HepG2 (cell line): ENCODE measurements around the gene SRSF4. TPM values are rescaled to one million over a fixed set of nuclear protein-coding genes. Genes with fewer than 3 reads are reported as not detected.

Experiments used
- ATAC-seq: fragments of 200-7000 bp; cut with Tn5 transposase; 3 replicates; pipeline ENCODE4 v1.9.1; 2020; ENCODE audit warnings: mild to moderate bottlenecking, moderate library complexity
- BruUV-seq: library from RNA; stranded (reverse); fragments of 400-500 nt; replicated peaks from 2 replicates; lab custom pipeline; 2021; lab: Mats Ljungman, UMichigan
- CTCF ChIA-PET: fragments of 300-600 bp; formaldehyde crosslinking; extraction: SDS; loops from one replicate; lab custom pipeline; 2021; ENCODE audit warnings: low total read pairs, inconsistent platforms, low intra/inter-chr PET ratio; lab: Yijun Ruan, JAX
- POLR2A ChIA-PET: fragments of 350-600 bp; sonication (Branson Sonifier 250); formaldehyde crosslinking; loops from one replicate; lab custom pipeline; 2020; ENCODE audit warnings: antibody characterized with exemption, inconsistent platforms; lab: Yijun Ruan, JAX
- DNase-seq: peaks from one replicate; pipeline ENCODE4 v3.0.0-alpha.2; 2015; ENCODE audit warnings: low spot score
- FAIRE-seq: peaks from 3 replicates; lab custom pipeline; 2011; peaks lifted over from hg19 to GRCh38; lab: Jason Lieb, UNC
- H2AFZ ChIP-seq: one replicate; pipeline ENCODE4 v1.6.1; 2011; ENCODE audit warnings: low read length, inconsistent platforms
- H3K27ac ChIP-seq: fragments of 300-600 bp; 3 replicates; pipeline ENCODE4 v1.8.0; 2011; ENCODE audit warnings: mixed run types, mild to moderate bottlenecking, mixed read lengths, low read length, inconsistent platforms; ENCODE audit not compliant: insufficient read depth; ENCODE audit errors: extremely low read length
- H3K27me3 ChIP-seq, 2 experiments: fragments of 200-600 bp in 1 of 2; 2 replicates in 1 of 2; 3 replicates in 1 of 2; pipeline versions ENCODE4 v1.6.0 to v1.8.0; 2011; ENCODE audit warnings: low read length in 2 of 2, mild to moderate bottlenecking in 2 of 2, moderate library complexity in 2 of 2, inconsistent platforms in 1 of 2; ENCODE audit not compliant: insufficient read depth in 2 of 2, control insufficient read depth in 1 of 2
- H3K36me3 ChIP-seq, 2 experiments: fragments of 200-600 bp in 1 of 2; replicated peaks in 1 of 2; 2 replicates in 1 of 2; 3 replicates in 1 of 2; pipeline versions ENCODE4 v1.5.1 to v1.8.0; 2011; ENCODE audit warnings: low read length in 2 of 2, inconsistent platforms in 1 of 2; ENCODE audit not compliant: insufficient read depth in 2 of 2, control insufficient read depth in 1 of 2
- H3K4me1 ChIP-seq: 2 replicates; pipeline ENCODE4 v1.5.1; 2012; ENCODE audit warnings: low read length, inconsistent platforms; ENCODE audit not compliant: insufficient read depth
- H3K4me2 ChIP-seq: 2 replicates; pipeline ENCODE4 v1.6.0; 2011; ENCODE audit warnings: low read depth, low read length, inconsistent platforms
- H3K4me3 ChIP-seq, 3 experiments: fragments of 200-600 bp in 1 of 3; sonication (generic), shearing (Covaris generic) in 1 of 3; replicated peaks in 1 of 3; 2 replicates each; pipeline ENCODE4 v1.5.1; 2011 to 2016; ENCODE audit warnings: low read length in 3 of 3, inconsistent platforms in 2 of 3, low read depth in 2 of 3, mild to moderate bottlenecking in 2 of 3, control low read depth in 1 of 3, mixed read lengths in 1 of 3; ENCODE audit not compliant: insufficient read depth in 1 of 3
- H3K79me2 ChIP-seq: one replicate; pipeline ENCODE4 v1.6.1; 2011; ENCODE audit warnings: low read length, inconsistent platforms; ENCODE audit not compliant: insufficient read depth
- H3K9ac ChIP-seq: 2 replicates; pipeline ENCODE4 v1.6.0; 2011; ENCODE audit warnings: mild to moderate bottlenecking, low read depth, low read length, inconsistent platforms; ENCODE audit not compliant: insufficient read depth
- H3K9me3 ChIP-seq: 2 replicates; pipeline ENCODE4 v1.5.1; 2012; ENCODE audit warnings: mild to moderate bottlenecking, low read length
- H4K20me1 ChIP-seq: 2 replicates; pipeline ENCODE4 v1.6.0; 2011; ENCODE audit warnings: inconsistent platforms, mild to moderate bottlenecking, low read length, moderate library complexity; ENCODE audit not compliant: insufficient read depth
- HHEX ChIP-seq: IDR thresholded peaks from 2 replicates; pipeline ENCODE4 v1.6.1; 2016; ENCODE audit warnings: control low read depth
- HOMEZ ChIP-seq: IDR thresholded peaks from 2 replicates; pipeline ENCODE4 v1.6.1; 2016; ENCODE audit warnings: low read depth
- IKZF5 ChIP-seq: IDR thresholded peaks from 2 replicates; pipeline ENCODE4 v1.6.1; 2018; ENCODE audit warnings: missing genetic modification reagents, mild to moderate bottlenecking, missing compliant biosample characterization
- RAD21 ChIP-seq: fragments of 450-650 bp; formaldehyde crosslinking; IDR thresholded peaks from 2 replicates; pipeline ENCODE4 v1.5.0; 2020; ENCODE audit warnings: mild to moderate bottlenecking
- ZNF329 ChIP-seq: sonication (generic); formaldehyde crosslinking; IDR thresholded peaks from 2 replicates; pipeline ENCODE4 v1.9.0; 2021; ENCODE audit warnings: low read depth, mild to moderate bottlenecking, missing genetic modification reagents
- ZNF564 ChIP-seq: sonication (generic); formaldehyde crosslinking; IDR thresholded peaks from 2 replicates; pipeline ENCODE4 v1.8.1; 2023; ENCODE audit warnings: mild to moderate bottlenecking, missing genetic modification reagents
- WGBS: methylation state at CpG from one replicate; pipeline ENCODE4 v1.1.6; 2017; ENCODE audit warnings: low lambda C conversion rate; 5-methylcytosine and 5-hydroxymethylcytosine counted together
- in situ Hi-C: cut with HindIII; loops from 2 replicates; pipeline ENCODE4 v1.10.0; 2017; ENCODE audit warnings: low pct_unique_long_range_greater_than_20kb; ENCODE audit not compliant: extremely low pct_ligation_motif_present
- intact Hi-C: fragments of 100-400 bp; cut with micrococcal nuclease; formaldehyde crosslinking; loops from one replicate; pipeline ENCODE4 v1.10.0; 2022; ENCODE audit not compliant: unreplicated experiment
- polyA plus RNA-seq, 8 experiments: library from polyadenylated mRNA; depleted of rRNA in 3 of 8; stranded (reverse) in 7 of 8; unstranded in 1 of 8; fragments of >200 nt; fragmentation: Illumina TruSeq in 4 of 8; extraction: Trizol in 4 of 8; gene quantifications; 2 replicates each; pipeline versions ENCODE4 v1.2.1 to v1.2.3, GENCODE V29; 2011 to 2016; ENCODE audit warnings: low read depth in 4 of 8, missing spikeins in 1 of 8, mixed read lengths in 1 of 8; ENCODE audit not compliant: insufficient read depth in 1 of 8
- total RNA-seq, 5 experiments: library from RNA; depleted of rRNA; stranded (reverse); fragments of >200 nt; fragmentation: Illumina TruSeq; extraction: Trizol; gene quantifications; 2 replicates each; pipeline ENCODE4 v1.2.3, GENCODE V29; 2016; ENCODE audit warnings: low read depth in 1 of 5
- TF ChIP-seq, protein P1 (sequence below): fragments of 450-650 bp; IDR thresholded peaks from 2 replicates; pipeline ENCODE4 v1.6.1; 2017
- TF ChIP-seq, protein P2 (sequence below): sonication (generic); formaldehyde crosslinking; IDR thresholded peaks from 2 replicates; pipeline ENCODE4 v1.8.1; 2022; ENCODE audit warnings: low read depth, mild to moderate bottlenecking, missing genetic modification reagents

Gene SRSF4
- total and polyA plus RNA-seq, 2 of the 13 experiments (the other 11 are each of a cell fraction or from before 2014, with no cell fraction given), result 37.7 to 50.9 TPM

GRCh38 chr1:29197590-29197924, 15.9 kb upstream of the SRSF4 start (continued):
- TF ChIP-seq, protein P1, sequence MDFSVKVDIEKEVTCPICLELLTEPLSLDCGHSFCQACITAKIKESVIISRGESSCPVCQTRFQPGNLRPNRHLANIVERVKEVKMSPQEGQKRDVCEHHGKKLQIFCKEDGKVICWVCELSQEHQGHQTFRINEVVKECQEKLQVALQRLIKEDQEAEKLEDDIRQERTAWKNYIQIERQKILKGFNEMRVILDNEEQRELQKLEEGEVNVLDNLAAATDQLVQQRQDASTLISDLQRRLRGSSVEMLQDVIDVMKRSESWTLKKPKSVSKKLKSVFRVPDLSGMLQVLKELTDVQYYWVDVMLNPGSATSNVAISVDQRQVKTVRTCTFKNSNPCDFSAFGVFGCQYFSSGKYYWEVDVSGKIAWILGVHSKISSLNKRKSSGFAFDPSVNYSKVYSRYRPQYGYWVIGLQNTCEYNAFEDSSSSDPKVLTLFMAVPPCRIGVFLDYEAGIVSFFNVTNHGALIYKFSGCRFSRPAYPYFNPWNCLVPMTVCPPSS, result no peak
- 0 out of 2 replicates have a peak, but pooled peaks have one; percentile 24 for TF ChIP-seq IKZF5 (CRISPR knock-in tag)
- TF ChIP-seq HOMEZ (CRISPR knock-in tag), result no peak
- TF ChIP-seq ZNF329 (CRISPR knock-in tag), result no peak
- peak; percentile 66; the same call in 1 of the 2 replicates for TF ChIP-seq RAD21 (CRISPR knock-in tag)

DNA sequence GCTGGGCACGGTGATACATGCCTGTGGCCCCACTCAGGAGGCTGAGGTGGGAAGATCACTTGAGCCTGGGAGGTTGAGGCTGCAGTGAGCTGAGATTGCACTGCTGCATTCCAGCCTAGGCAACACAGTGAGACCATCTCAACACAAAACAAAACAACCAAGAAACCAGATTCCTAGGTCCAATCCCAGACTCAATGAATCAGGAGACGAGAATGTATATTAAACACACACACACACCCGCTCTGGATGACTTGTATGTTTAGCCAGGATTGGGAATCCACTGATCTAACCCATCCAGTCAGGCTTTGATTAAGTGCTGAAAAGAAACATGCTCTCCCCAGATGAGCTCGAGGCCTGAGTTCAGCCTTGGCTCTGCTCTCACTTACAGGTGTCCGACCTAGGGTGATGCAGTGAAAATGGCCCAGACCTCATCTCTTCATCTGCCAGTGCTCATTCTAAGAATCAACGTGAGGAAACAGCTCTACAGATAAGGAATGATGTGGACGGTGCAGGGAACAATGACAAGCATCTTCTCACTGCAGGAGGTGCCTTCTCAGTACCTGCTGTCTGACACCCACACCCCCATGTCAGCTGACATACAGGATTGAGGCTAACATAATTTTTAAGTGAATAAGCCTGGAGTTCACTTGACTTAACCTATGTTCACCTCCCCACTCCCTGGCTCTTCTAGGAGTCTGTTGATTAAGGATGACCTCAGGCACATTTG, 15.3 kb upstream of the SRSF4 start:
- no peak for ATAC-seq
- Histone ChIP-seq H3K27me3 (no peaks in the 10 kb centered on the region), H3K79me2 (no peaks in the 10 kb centered on the region), H4K20me1 (no peaks in the 10 kb centered on the region), H3K4me2 (no peak overlapping the region), H3K4me3 (no peak overlapping the region), H2AFZ (no peak overlapping the region), H3K9me3 (no peaks in the 10 kb centered on the region), H3K27ac (no peak overlapping the region), H3K9ac (no peak overlapping the region; the same call in 1 of the 2 replicates), H3K4me1 (peaks cover 14% of the 10 kb centered on the region), H3K36me3 (peaks cover 22 to 46% of the 10 kb centered on the region in 2 experiments)
- intact Hi-C loops (loop anchor here (1.0 kb wide), 2 partner anchors 51 to 316 kb away; no protein-coding TSS in a partner anchor), in situ Hi-C loops (loop anchor here (5.0 kb wide), 1 partner anchor 315 kb away; no protein-coding TSS in a partner anchor)
- FAIRE-seq, result no peak
- BruUV-seq, result no TSS peak
- no peak for DNase-seq
- POLR2A ChIA-PET, result interaction anchor here (0.6 to 2.4 kb wide), 4 partner anchors 10 to 194 kb away, joined by 3 to 30 read pairs (median 3); partner anchors contain the start of gene SRSF4
- whole genome bisulfite sequencing, result 95% methylated on average over 6 of the region's 7 CpGs
- CTCF ChIA-PET, result interaction anchor here (0.7 to 2.0 kb wide), 2 partner anchors 9 to 315 kb away, joined by 4 to 8 read pairs; no protein-coding TSS in a partner anchor
- TF ChIP-seq HHEX (CRISPR knock-in tag), result no peak
- TF ChIP-seq, protein P2, sequence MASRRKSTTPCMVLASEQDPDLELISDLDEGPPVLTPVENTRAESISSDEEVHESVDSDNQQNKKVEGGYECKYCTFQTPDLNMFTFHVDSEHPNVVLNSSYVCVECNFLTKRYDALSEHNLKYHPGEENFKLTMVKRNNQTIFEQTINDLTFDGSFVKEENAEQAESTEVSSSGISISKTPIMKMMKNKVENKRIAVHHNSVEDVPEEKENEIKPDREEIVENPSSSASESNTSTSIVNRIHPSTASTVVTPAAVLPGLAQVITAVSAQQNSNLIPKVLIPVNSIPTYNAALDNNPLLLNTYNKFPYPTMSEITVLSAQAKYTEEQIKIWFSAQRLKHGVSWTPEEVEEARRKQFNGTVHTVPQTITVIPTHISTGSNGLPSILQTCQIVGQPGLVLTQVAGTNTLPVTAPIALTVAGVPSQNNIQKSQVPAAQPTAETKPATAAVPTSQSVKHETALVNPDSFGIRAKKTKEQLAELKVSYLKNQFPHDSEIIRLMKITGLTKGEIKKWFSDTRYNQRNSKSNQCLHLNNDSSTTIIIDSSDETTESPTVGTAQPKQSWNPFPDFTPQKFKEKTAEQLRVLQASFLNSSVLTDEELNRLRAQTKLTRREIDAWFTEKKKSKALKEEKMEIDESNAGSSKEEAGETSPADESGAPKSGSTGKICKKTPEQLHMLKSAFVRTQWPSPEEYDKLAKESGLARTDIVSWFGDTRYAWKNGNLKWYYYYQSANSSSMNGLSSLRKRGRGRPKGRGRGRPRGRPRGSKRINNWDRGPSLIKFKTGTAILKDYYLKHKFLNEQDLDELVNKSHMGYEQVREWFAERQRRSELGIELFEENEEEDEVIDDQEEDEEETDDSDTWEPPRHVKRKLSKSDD (CRISPR knock-in tag), result no peak
- TF ChIP-seq ZNF564, result no peak
